ENCODE data around the gene TNXB. TPM values are rescaled to one million over a fixed set of nuclear protein-coding genes. Genes with fewer than 3 reads are reported as not detected.

The TNXB gene
- total and polyA plus RNA-seq, 2 of the 4 experiments (the other 2 are of a cell fraction) = 0.05 TPM; not detected in 1

DNA sequence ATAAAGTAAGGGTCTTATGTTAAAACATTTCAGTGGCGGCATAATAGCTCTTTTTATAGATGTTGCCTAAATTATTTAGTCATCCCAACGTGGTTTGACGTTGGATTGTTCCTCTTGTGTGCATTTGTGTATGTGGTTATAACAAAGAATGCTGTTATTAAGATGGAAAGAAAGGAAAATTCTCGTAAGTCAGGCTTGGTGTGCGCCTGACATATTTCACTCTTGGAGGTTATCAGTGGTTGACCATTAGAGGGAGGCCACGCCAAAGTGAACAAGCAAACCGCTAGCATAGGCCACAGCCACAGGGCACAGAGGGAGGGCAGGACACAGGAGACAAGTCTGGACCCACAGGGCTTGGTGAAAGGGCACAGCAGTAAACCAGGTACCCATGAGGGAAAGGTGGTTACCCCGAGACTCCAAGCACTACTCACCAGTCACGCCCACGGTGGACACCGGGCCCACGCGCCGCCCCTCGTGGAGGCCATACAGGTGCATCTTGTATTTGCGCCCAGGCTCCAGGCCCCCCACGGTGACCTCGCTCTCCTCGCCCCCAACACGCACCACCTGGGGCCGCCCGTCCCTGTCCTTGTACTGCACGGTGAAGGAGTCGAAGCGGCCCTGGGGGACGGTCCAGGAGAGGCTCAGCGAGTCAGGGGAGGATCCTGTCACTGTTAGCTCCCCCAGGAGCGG lies 48.0 kb downstream of the TNXB start:
- H4K8ac ChIP-seq (ENCODE audit: low read depth in 2 of 2, low read length in 2 of 2) = no peak overlapping the region
- H3K9me1 ChIP-seq (ENCODE audit: insufficient read depth, low read length) = no peaks in the 10 kb centered on the region
- dilution Hi-C loops (cut with HindIII; ENCODE audit: low sequenced_read_pairs, unreplicated experiment) = no loop called here
- intact Hi-C loops (cut with micrococcal nuclease) = no loop called here
- no peak overlapping the region for H3K9ac ChIP-seq (ENCODE audit: low read depth, low read length)
- H4K20me1 ChIP-seq (ENCODE audit: insufficient read depth, low read length) = no peaks in the 10 kb centered on the region
- TF ChIP-seq SMC3 (IDR thresholded peaks at IDR 0.05; ENCODE audit: low read depth, low read length) = no peak
- TF ChIP-seq, protein P1, sequence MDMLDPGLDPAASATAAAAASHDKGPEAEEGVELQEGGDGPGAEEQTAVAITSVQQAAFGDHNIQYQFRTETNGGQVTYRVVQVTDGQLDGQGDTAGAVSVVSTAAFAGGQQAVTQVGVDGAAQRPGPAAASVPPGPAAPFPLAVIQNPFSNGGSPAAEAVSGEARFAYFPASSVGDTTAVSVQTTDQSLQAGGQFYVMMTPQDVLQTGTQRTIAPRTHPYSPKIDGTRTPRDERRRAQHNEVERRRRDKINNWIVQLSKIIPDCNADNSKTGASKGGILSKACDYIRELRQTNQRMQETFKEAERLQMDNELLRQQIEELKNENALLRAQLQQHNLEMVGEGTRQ (IDR thresholded peaks at IDR 0.05; ENCODE audit: low read depth, low read length) = no peak
- TF ChIP-seq NFE2L2 (IDR thresholded peaks at IDR 0.05; ENCODE audit: low read depth, low read length) = no peak
- no peak for TF ChIP-seq FOS (IDR thresholded peaks at IDR 0.05; ENCODE audit: low read depth, low read length)
- TF ChIP-seq RCOR1 (IDR thresholded peaks at IDR 0.05; ENCODE audit: insufficient replicate concordance, low read length) = no peak
- no peak for TF ChIP-seq CEBPB (IDR thresholded peaks at IDR 0.05; ENCODE audit: low read depth, low read length)
- no peak for TF ChIP-seq POLR2A (IDR thresholded peaks at IDR 0.05; ENCODE audit: low read depth, low read length)
- TF ChIP-seq, protein P2, sequence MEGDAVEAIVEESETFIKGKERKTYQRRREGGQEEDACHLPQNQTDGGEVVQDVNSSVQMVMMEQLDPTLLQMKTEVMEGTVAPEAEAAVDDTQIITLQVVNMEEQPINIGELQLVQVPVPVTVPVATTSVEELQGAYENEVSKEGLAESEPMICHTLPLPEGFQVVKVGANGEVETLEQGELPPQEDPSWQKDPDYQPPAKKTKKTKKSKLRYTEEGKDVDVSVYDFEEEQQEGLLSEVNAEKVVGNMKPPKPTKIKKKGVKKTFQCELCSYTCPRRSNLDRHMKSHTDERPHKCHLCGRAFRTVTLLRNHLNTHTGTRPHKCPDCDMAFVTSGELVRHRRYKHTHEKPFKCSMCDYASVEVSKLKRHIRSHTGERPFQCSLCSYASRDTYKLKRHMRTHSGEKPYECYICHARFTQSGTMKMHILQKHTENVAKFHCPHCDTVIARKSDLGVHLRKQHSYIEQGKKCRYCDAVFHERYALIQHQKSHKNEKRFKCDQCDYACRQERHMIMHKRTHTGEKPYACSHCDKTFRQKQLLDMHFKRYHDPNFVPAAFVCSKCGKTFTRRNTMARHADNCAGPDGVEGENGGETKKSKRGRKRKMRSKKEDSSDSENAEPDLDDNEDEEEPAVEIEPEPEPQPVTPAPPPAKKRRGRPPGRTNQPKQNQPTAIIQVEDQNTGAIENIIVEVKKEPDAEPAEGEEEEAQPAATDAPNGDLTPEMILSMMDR (conservative IDR thresholded peaks at IDR 0.05; ENCODE audit: low read depth, low read length) = no peak
- no peak for TF ChIP-seq RFX5 (IDR thresholded peaks at IDR 0.05; ENCODE audit: low read depth, low read length)
- TF ChIP-seq MXI1 (IDR thresholded peaks at IDR 0.05; ENCODE audit: borderline replicate concordance, low read depth, low read length) = no peak
- TF ChIP-seq, protein P3, sequence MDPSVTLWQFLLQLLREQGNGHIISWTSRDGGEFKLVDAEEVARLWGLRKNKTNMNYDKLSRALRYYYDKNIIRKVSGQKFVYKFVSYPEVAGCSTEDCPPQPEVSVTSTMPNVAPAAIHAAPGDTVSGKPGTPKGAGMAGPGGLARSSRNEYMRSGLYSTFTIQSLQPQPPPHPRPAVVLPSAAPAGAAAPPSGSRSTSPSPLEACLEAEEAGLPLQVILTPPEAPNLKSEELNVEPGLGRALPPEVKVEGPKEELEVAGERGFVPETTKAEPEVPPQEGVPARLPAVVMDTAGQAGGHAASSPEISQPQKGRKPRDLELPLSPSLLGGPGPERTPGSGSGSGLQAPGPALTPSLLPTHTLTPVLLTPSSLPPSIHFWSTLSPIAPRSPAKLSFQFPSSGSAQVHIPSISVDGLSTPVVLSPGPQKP (IDR thresholded peaks at IDR 0.05; ENCODE audit: borderline replicate concordance, low read depth, low read length) = no peak
- TF ChIP-seq MAFK (IDR thresholded peaks at IDR 0.05; ENCODE audit: low read depth, low read length) = no peak
- no peak for TF ChIP-seq RAD21 (IDR thresholded peaks at IDR 0.05; ENCODE audit: low read length)
- TF ChIP-seq MAZ (IDR thresholded peaks at IDR 0.05; ENCODE audit: borderline replicate concordance, low read depth, low read length) = no peak
- no peak for TF ChIP-seq BHLHE40 (IDR thresholded peaks at IDR 0.05; ENCODE audit: low read depth, low read length)
- TF ChIP-seq CHD1 (IDR thresholded peaks at IDR 0.05; ENCODE audit: low read depth, low read length) = no peak
- no peak overlapping the region for H3K4ac ChIP-seq (ENCODE audit: low read depth, low read length)
- H3K36me3 ChIP-seq (ENCODE audit: control insufficient read depth, insufficient read depth, low read length) = no peaks in the 10 kb centered on the region
- H2BK15ac ChIP-seq (ENCODE audit: low read depth, low read length) = no peak overlapping the region
- no peak overlapping the region for H2AK5ac ChIP-seq (ENCODE audit: low read depth, low read length)
- no peak overlapping the region for H2AK9ac ChIP-seq (replicated peaks; ENCODE audit: low read depth, low read length, poor library complexity)
- no peak overlapping the region for H2BK120ac ChIP-seq (ENCODE audit: low read depth, low read length)
- no peak for DNase-seq
- no peak overlapping the region for H3K23ac ChIP-seq (ENCODE audit: low read depth, low read length)
- H3K9me3 ChIP-seq (ENCODE audit: control insufficient read depth, insufficient read depth, low read length) = no peaks in the 10 kb centered on the region
- H2BK5ac ChIP-seq (ENCODE audit: low read depth, low read length, poor library complexity, severe bottlenecking) = no peak overlapping the region
- H2BK20ac ChIP-seq (ENCODE audit: low read depth, low read length) = no peak overlapping the region
- no peak overlapping the region for H3K14ac ChIP-seq (replicated peaks; ENCODE audit: low read depth, low read length)
- BruUV-seq (replicated peaks) = no TSS peak
- H3K4me3 ChIP-seq (ENCODE audit: insufficient read depth, low read depth, low read length) = no peak overlapping the region
- ChIA-PET POLR2A (ENCODE audit: unreplicated experiment) (no interaction called here), CTCF (no interaction called here)
- H3K27me3 ChIP-seq (ENCODE audit: control insufficient read depth, insufficient read depth, low read length) = peaks cover 22% of the 10 kb centered on the region
- H4K5ac ChIP-seq (ENCODE audit: low read depth, low read length) = no peak overlapping the region
- H3K79me1 ChIP-seq (ENCODE audit: low read depth in 1 of 2, low read length in 2 of 2) = no peaks in the 10 kb centered on the region
- 77% methylated on average over 3 of the region's 28 CpGs; no CpG with 5 or more reads in 1 of the 2 experiments for WGBS, 2 experiments (ENCODE audit: extremely low coverage in 2 of 2, insufficient read length in 1 of 2)
- H2AFZ ChIP-seq (replicated peaks; ENCODE audit: low read length, poor library complexity) = no peak overlapping the region
- no peak overlapping the region for H3K18ac ChIP-seq (ENCODE audit: low read depth, low read length)
- H3K4me1 ChIP-seq (ENCODE audit: control insufficient read depth, insufficient read depth, low read length) = no peaks in the 10 kb centered on the region
- in situ Hi-C loops (cut with MboI; ENCODE audit: low sequenced_read_pairs) = no loop called here
- no peak overlapping the region for H3K56ac ChIP-seq (ENCODE audit: extremely low read depth, insufficient read depth, low read length)
- no peak for ATAC-seq (ENCODE audit: low read depth)
- H4K91ac ChIP-seq (ENCODE audit: insufficient read depth, low read depth, low read length) = no peak overlapping the region
- no peak overlapping the region for H3K4me2 ChIP-seq (ENCODE audit: low read depth, low read length)
- no peak overlapping the region for H3K27ac ChIP-seq (ENCODE audit: insufficient read depth, low read length)
